ENCODE results near the gene CORO2B. TPM values are rescaled to one million over a fixed set of nuclear protein-coding genes. Genes with fewer than 3 reads are reported as not detected.
A peak's percentile ranks its signal among the peaks of the same experiment; 100 is the strongest.

CORO2B gene
- total RNA-seq, 4 donors from 2014 or later, result 0.19 to 2.3 (median 0.22) TPM; not detected in 1

DNA sequence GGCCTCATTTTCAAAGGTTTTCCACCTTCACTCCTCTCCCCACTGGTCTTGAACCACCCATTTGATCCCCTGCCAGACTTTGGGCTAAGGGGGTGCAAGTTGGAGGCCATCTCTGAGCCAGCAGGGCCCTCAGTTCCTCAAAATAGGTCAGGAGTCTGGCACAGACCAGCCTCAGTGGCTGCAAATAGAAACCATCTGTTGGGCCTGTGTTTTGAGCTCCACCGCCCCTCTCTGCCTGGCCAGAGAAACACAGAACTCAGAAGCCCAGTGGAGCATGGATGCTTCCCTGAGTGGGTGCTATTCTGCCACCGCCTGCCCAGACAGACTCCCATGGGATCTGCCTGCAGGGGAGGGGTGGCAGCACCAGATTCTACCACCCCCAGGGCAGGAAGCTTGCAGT is 56.3 kb downstream of the CORO2B start:
- Histone ChIP-seq H3K36me3 (no peaks in the 10 kb centered on the region), H3K27ac (no peak overlapping the region), H3K27me3 (peaks cover 0 to 7% (median 0%) of the 10 kb centered on the region in 4 donors), H3K9me3 (no peaks in the 10 kb centered on the region), H3K4me1 (peaks cover 0 to 57% (median 11%) of the 10 kb centered on the region in 3 donors), H3K4me3 (no peak overlapping the region)
- 63 to 100% methylated on average over 2 of the region's 2 CpGs for WGBS, 2 donors
- no peak for TF ChIP-seq POLR2A (IDR thresholded peaks at IDR 0.05)
- TF ChIP-seq, protein P1, sequence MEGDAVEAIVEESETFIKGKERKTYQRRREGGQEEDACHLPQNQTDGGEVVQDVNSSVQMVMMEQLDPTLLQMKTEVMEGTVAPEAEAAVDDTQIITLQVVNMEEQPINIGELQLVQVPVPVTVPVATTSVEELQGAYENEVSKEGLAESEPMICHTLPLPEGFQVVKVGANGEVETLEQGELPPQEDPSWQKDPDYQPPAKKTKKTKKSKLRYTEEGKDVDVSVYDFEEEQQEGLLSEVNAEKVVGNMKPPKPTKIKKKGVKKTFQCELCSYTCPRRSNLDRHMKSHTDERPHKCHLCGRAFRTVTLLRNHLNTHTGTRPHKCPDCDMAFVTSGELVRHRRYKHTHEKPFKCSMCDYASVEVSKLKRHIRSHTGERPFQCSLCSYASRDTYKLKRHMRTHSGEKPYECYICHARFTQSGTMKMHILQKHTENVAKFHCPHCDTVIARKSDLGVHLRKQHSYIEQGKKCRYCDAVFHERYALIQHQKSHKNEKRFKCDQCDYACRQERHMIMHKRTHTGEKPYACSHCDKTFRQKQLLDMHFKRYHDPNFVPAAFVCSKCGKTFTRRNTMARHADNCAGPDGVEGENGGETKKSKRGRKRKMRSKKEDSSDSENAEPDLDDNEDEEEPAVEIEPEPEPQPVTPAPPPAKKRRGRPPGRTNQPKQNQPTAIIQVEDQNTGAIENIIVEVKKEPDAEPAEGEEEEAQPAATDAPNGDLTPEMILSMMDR (IDR thresholded peaks at IDR 0.05), result no peak
- intact Hi-C loops (cut with DNase I), result no loop called here
- DNase-seq, result no peak

GRCh38 chr15:68636256-68636655 is 57.5 kb downstream of the CORO2B start:
- no peak for DNase-seq
- Histone ChIP-seq H3K36me3 (no peaks in the 10 kb centered on the region), H3K9me3 (no peaks in the 10 kb centered on the region), H3K27ac (no peak overlapping the region), H3K4me3 (no peak overlapping the region), H3K4me1 (peaks cover 7 to 68% (median 19%) of the 10 kb centered on the region in 3 donors), H3K27me3 (no peaks in the 10 kb centered on the region)
- TF ChIP-seq, protein P1 (IDR thresholded peaks at IDR 0.05), result no peak
- no peak for TF ChIP-seq POLR2A (IDR thresholded peaks at IDR 0.05)
- WGBS, 2 donors, result 72 to 100% methylated on average over 1 to 4 of the region's 5 CpGs
- intact Hi-C loops (cut with DNase I), result no loop called here

GRCh38 chr15:68637767-68638404 is 59.1 kb downstream of the CORO2B start:
- intact Hi-C loops (cut with DNase I), result no loop called here
- H3K4me1 ChIP-seq, result peaks cover 22 to 84% (median 27%) of the 10 kb centered on the region in 3 donors
- H3K27ac ChIP-seq, result peak overlapping the region in 3 of 4 donors; percentile 13 to 55 (median 41)
- H3K36me3 ChIP-seq, result no peaks in the 10 kb centered on the region
- TF ChIP-seq POLR2A (IDR thresholded peaks at IDR 0.05), result no peak
- TF ChIP-seq, protein P1 (IDR thresholded peaks at IDR 0.05), result no peak
- no peaks in the 10 kb centered on the region for H3K27me3 ChIP-seq
- no peak for DNase-seq
- H3K4me3 ChIP-seq, result no peak overlapping the region
- 44 to 82% methylated on average over 4 to 5 of the region's 5 CpGs for WGBS, 2 donors
- H3K9me3 ChIP-seq, result no peaks in the 10 kb centered on the region

DNA sequence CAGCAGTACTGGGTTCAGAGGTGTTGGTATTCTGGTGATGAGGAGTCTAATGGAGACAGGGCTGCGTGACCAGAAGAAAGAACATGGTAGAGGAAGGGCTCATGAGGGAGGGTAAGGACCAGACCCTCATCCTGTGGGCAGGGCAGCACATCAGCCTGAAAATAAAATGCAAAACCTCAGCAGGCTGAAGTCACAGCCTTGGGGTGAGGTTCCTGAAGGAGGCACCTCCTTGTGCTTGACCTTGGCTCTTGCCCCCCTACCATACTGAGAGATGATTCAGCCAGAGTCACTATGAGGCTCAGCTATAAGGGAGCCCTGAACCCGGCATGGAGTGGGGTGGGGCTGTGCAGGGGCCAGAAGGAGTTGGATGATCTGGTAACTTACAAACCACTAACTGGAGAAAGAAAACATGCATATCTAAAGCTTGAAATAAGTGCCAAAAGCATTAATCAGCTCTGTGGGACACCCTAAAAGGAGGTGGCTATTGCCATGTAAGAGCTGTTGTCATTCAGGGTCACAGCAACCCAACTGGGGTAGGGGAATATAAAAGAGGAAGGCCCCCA is 60.2 kb downstream of the CORO2B start:
- peak overlapping the region in 2 of 4 donors; percentile 19 to 41 for H3K27ac ChIP-seq

More for the DNA sequence above, 60.2 kb downstream of the CORO2B start:
- 60 to 67% methylated on average over 2 of the region's 2 CpGs for WGBS, 2 donors
- intact Hi-C loops (cut with DNase I), result no loop called here
- peaks cover 22 to 96% (median 32%) of the 10 kb centered on the region in 3 donors for H3K4me1 ChIP-seq
- TF ChIP-seq, protein P1 (IDR thresholded peaks at IDR 0.05), result no peak
- no peak for TF ChIP-seq POLR2A (IDR thresholded peaks at IDR 0.05)
- H3K27me3 ChIP-seq, result no peaks in the 10 kb centered on the region
- H3K4me3 ChIP-seq, result no peak overlapping the region
- DNase-seq, result no peak
- no peaks in the 10 kb centered on the region for H3K9me3 ChIP-seq
- no peaks in the 10 kb centered on the region for H3K36me3 ChIP-seq
